C1 segment of cervical spinal cord (tissue), 14 donors: ENCODE results near the gene MPC1L.

Source experiments
- DNase-seq, 14 donors: peaks; one replicate each; lab custom pipeline; 2025; lab: John Stamatoyannopoulos, UW

MPC1L gene

GRCh38 chrX:40628506-40628905 lies 5.3 kb downstream of the MPC1L start:
- no peak for DNase-seq

DNA sequence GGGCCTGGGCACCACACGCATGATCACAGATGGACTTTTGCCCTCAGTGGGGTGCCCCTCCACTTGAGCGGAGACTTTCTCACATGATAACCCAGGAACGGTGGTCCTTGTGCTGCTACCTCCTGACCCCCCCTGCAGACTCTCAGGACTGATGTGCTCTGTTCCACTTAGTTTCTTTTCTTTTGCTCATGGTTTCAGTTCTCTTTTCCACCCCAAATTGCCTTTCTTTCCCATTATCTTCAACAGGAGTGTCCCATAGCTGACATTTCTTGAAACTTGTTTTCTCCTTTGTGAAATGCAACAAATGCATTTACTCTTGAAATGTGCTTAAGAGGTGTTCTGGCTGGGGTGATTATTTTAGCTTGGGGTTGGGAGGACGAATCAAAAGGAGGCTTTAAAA lies 9.0 kb downstream of the MPC1L start:
- no peak for DNase-seq

GRCh38 chrX:40637687-40638086 lies 14.5 kb downstream of the MPC1L start:
- no peak for DNase-seq

GRCh38 chrX:40644176-40644575 lies 20.9 kb downstream of the MPC1L start:
- DNase-seq: no peak

- DNase-seq: peak in 11 of 14 donors; percentile 3 to 66 (median 45)
These were observed 21.7 kb downstream of the MPC1L start for GRCh38 chrX:40644821-40645358.

DNA sequence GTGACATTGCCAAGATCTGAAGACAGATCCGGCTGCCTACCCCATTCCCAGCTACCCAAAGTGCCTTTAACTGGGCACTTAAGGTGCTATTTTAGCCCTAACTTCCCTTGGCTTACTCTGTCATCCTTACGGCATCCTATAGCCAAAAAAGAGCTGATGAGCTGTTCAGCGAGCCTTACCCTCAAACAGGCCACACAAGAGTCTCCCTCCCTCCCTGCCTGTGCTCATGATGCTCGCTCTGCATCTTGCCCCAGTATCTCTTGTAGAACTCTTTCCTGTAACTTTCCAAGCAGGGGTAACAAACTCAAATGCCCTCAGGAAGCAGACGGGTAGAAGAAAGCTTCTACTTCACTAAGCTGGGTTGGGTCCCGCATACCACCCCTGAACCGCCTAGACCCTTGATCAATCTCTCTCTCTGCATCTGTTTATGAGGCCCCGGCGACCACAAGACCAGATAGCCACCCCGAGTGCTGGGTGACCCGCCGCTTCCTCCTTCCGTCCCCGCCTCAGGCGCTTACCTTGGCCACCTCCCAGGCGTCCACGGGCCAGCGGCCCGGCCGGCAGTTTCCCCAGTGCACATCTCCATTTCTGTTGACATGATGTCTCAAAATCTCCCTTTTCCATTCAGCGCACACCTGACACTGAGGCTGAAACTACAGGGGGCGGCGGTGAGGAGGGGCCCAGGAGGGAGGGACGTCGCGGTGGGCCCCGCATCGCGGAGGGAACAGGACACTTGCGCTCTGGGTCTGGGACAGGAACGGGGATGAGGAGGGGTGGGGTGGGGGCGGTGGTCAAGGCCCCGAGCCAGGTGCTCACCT lies 23.5 kb downstream of the MPC1L start:
- DNase-seq: peak in 6 of 14 donors; percentile 6 to 49 (median 33)

DNA sequence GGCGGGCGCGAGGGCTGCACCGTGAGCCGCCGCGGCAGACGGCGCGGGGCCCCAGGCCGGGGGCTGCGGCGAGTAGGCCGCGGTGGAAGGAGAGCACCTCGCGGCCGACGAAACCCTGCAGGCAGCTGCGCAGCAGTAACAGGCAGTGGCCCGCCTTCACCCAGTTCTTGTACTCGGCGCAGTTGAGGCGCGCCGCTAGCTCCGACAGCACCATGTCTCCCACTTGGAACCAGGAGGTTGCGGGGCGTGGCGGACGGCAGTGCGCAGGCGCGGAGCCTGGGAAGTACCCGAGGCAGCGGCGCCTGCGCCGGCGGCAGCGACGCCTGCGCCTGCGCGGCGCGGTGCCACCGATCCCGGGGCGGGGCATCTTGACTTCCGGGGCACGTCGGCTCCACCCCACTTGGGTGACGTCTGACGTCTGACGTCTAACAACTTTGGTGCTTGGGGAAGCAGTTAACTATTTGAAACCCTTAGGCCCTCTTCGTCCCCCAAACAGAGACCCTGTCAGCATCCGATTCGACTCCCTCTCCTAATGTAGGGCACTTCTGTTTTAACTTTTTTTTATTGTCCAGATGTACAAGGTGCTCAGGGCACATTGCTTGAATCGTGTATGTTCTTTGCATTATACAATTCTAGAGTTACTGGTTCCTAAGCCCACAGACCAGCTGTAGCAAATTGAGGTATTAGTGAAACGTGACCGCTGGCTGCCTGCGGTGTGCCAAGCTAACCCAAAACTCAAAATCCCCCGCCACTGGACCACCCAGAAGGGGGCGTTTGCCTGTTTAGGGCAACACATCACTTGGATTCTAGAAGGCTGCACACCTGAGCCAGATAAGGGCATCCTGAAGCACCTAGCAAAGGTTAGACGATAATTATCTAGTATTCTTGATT lies 24.3 kb downstream of the MPC1L start, which contains the start of gene CXorf38:
Gene CXorf38 (minus strand): TSS at position 255 of the 891 bp plus-strand sequence. CDS start 41 bp downstream, at position 214.
- peak; percentile 35 to 94 (median 82) for DNase-seq

- DNase-seq: peak in 10 of 14 donors; percentile 1 to 49 (median 23)
These were observed 28.5 kb downstream of the MPC1L start for GRCh38 chrX:40651620-40652223.

DNA sequence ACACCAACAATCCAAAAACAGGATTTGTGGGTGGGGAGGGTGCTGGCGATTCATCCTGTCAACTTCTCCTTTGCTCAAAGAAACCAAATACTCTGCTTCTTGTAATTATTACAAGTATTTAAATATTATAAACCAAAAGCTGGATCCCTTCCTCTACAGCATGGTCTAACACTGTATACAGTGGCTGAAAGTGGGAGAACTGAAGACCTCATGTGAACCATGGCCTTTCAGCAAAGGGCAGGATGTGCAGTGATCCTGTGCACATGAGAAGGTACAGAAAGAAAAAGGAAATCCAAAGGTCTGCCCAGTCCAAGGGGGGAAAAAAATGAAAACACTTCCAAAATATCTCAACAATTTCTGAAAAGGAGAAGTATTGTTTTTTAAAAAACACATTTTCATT lies 29.4 kb downstream of the MPC1L start:
- DNase-seq: no peak

DNA sequence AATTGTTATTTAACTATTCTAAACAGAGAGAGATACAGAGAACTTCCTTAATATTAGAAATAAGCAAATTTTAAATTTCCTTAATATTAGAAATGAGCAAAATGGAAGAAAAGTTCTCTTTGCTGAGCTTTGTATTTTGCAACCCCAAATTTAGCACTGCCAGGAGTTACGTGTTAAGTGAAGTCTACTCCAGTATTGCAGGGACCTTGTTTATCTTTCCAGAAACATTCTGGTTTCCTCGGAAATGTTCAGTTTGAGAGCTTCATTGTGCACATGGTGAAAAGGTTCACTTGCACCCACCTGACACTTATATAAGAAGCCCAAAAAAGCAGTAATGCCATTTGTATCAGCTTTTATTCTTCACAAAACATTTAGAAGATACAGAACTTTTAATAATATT lies 30.3 kb downstream of the MPC1L start:
- DNase-seq: no peak

DNA sequence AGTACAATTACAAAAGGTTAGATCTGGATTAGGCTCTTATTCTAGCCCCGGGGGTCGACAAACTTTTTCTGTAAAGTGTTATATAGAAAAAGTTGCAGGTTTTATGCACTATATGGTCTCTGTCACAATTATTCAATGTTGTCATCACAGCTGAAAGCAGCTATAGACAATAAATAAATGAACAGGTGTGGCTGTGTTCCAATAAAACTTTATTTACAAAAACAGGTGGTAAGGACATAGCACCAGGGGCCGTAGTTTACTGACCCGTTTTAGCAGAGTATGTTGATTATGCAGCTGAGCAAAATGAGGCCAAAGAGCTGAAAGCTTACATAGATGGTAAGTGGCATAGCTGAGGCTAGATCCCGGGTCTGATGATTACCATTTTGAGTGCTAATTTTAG lies 37.2 kb downstream of the MPC1L start:
- no peak for DNase-seq

DNA sequence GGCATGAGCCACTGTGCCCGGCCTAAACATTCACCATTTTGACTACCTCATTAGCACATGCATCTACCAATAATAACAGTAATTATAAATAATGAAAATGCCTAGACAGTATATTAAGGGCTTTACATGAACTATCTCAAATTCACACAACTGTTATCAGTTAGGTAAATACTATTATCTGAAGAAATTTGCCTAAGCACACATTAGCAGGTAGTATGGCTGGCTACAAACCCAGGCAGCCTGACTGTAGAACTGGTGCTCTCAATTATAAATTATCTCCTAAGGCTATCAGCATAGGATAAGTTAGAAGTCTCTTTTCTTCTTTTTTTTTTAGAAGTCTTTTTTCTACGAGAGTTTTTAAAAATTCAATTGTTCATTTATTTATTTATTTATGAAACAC lies 38.3 kb downstream of the MPC1L start:
- no peak for DNase-seq

- DNase-seq: no peak
These were observed 40.0 kb downstream of the MPC1L start for GRCh38 chrX:40663078-40663740.

- peak in 1 of 14 donors; percentile 4 for DNase-seq
These were observed 40.8 kb downstream of the MPC1L start for GRCh38 chrX:40663880-40664630.

DNA sequence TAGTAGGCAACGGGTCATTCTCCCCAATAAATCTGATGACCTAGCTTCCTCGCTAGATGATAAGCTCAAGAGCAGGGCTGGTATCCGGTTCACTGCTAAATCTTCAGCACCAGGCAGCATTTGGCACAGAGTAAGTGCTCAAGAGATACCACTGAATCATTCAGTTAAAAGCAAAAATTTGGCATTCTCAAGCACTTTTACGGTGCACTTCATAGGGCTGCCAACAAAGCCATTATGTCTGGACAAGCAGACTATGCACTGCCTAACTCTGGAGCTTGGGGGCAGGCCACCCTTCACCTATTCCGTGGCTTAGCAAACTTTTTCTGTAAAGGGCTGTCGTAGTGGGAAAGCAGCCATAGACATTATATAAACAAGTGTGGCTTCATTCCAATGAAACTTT lies 47.9 kb downstream of the MPC1L start:
- DNase-seq: no peak
